Measurements from ENCODE around the gene NATD1. TPM values are rescaled to one million over a fixed set of nuclear protein-coding genes. Genes with fewer than 3 reads are reported as not detected.
A peak's percentile ranks its signal among the peaks of the same experiment; 100 is the strongest.

The NATD1 gene
- polyA plus RNA-seq, 2 of the 4 experiments (the other 2 are of a cell fraction), result 1.1 to 1.6 TPM

- TF ChIP-seq MYC (IDR thresholded peaks at IDR 0.05; ENCODE audit: borderline replicate concordance, low read length) (peak; percentile 95), RCOR1 (IDR thresholded peaks at IDR 0.05; ENCODE audit: low read depth, low read length) (no peak), BHLHE40 (IDR thresholded peaks at IDR 0.05; ENCODE audit: low read depth, low read length) (no peak), FOSB (CRISPR knock-in tag; IDR thresholded peaks at IDR 0.05) (no peak), TP53 (CRISPR knock-in tag; IDR thresholded peaks at IDR 0.05) (no peak), ZSCAN20 (CRISPR knock-in tag; IDR thresholded peaks at IDR 0.05) (no peak), POLR2A (IDR thresholded peaks at IDR 0.05; ENCODE audit: low read length) (no peak; the same call in 1 of the 2 replicates), ZFP36 (IDR thresholded peaks at IDR 0.05; ENCODE audit: borderline replicate concordance, partially characterized antibody) (no peak), E2F6 (IDR thresholded peaks at IDR 0.05; ENCODE audit: borderline replicate concordance, low read depth) (no peak), CBX2 (IDR thresholded peaks at IDR 0.05; ENCODE audit: borderline replicate concordance, low read depth) (no peak), RNF2 (IDR thresholded peaks at IDR 0.05; ENCODE audit: borderline replicate concordance, low read depth) (no peak), CEBPB (IDR thresholded peaks at IDR 0.05) (no peak), NFE2L2 (conservative IDR thresholded peaks at IDR 0.05; ENCODE audit: low read length) (no peak), RFX5 (IDR thresholded peaks at IDR 0.05) (no peak), PBX3 (IDR thresholded peaks at IDR 0.05) (no peak), CHD4 (IDR thresholded peaks at IDR 0.05; ENCODE audit: borderline replicate concordance) (no peak), KDM1A (IDR thresholded peaks at IDR 0.05; ENCODE audit: low read depth) (no peak), ZNF302 (CRISPR knock-in tag; IDR thresholded peaks at IDR 0.05) (no peak), RARB (CRISPR knock-in tag; IDR thresholded peaks at IDR 0.05) (no peak), HOXB13 (CRISPR knock-in tag; IDR thresholded peaks at IDR 0.05; ENCODE audit: low read depth) (0 out of 2 replicates have a peak, but pooled peaks have one; percentile 16), ELK1 (IDR thresholded peaks at IDR 0.05; ENCODE audit: low read depth, low read length) (no peak), REST (IDR thresholded peaks at IDR 0.05) (no peak), SMC3 (IDR thresholded peaks at IDR 0.05) (peak; percentile 95), SREBF2 (IDR thresholded peaks at IDR 0.05) (no peak), MAZ (IDR thresholded peaks at IDR 0.05; ENCODE audit: borderline replicate concordance, low read depth, low read length) (no peak), EHF (CRISPR knock-in tag; IDR thresholded peaks at IDR 0.05) (no peak), JUN (IDR thresholded peaks at IDR 0.05) (no peak), MAFK (IDR thresholded peaks at IDR 0.05; ENCODE audit: partially characterized antibody) (no peak), FOSL2 (IDR thresholded peaks at IDR 0.05) (no peak), FOSL2 (CRISPR knock-in tag; IDR thresholded peaks at IDR 0.05) (no peak), HEYL (CRISPR knock-in tag; IDR thresholded peaks at IDR 0.05) (no peak), HES2 (IDR thresholded peaks at IDR 0.05) (no peak), HDAC2 (IDR thresholded peaks at IDR 0.05) (no peak), ESRRA (IDR thresholded peaks at IDR 0.05; ENCODE audit: borderline replicate concordance, low read length) (no peak), JUNB (IDR thresholded peaks at IDR 0.05) (no peak), RAD21 (conservative IDR thresholded peaks at IDR 0.05 in 1 of 2, IDR thresholded peaks at IDR 0.05 in 1 of 2) (peak; percentile 96), HOXA7 (CRISPR knock-in tag; IDR thresholded peaks at IDR 0.05) (no peak), CTCF (IDR thresholded peaks at IDR 0.05) (peak; percentile 97), ZC3H11A (IDR thresholded peaks at IDR 0.05) (no peak)
Observed at GRCh38 chr17:21280081-21280518, 26.9 kb upstream of the NATD1 start (continued).

Measured in A549 (cell line).